Measurements from ENCODE around the gene ANKRD35.

Gene ANKRD35

GRCh38 chr1:145889722-145890121, 4.1 kb upstream of the ANKRD35 start:
- no peak for DNase-seq

GRCh38 chr1:145887631-145888030, 2.0 kb upstream of the ANKRD35 start:
- Histone ChIP-seq H2AFZ (ENCODE audit: low read length) (no peak overlapping the region), H3F3A (ENCODE audit: insufficient read depth, low read length) (no peaks in the 10 kb centered on the region), H4K20me1 (ENCODE audit: insufficient read depth, low read length) (no peaks in the 10 kb centered on the region), H3K4me2 (ENCODE audit: low read depth, low read length) (no peak overlapping the region), H3K9me3 (replicated peaks; ENCODE audit: insufficient read depth, low read length) (no peaks in the 10 kb centered on the region), H3K9me2 (replicated peaks; ENCODE audit: insufficient read depth, low read length) (no peaks in the 10 kb centered on the region), H3K9ac (ENCODE audit: low read length) (no peak overlapping the region), H3K4me3 (ENCODE audit: low read length) (no peak overlapping the region), H3K27me3 (replicated peaks; ENCODE audit: insufficient read depth, low read length) (peaks cover 21% of the 10 kb centered on the region), H3K27ac (ENCODE audit: low read length) (no peak overlapping the region), H3K4me1 (ENCODE audit: low read length) (0 out of 2 replicates have a peak, but pooled peaks cover 4% of the 10 kb centered on the region), H3K79me2 (ENCODE audit: low read length) (no peaks in the 10 kb centered on the region), H3K36me3 (replicated peaks; ENCODE audit: insufficient read depth, low read length) (no peaks in the 10 kb centered on the region)
- TF ChIP-seq EZH2phosphoT487 (IDR thresholded peaks at IDR 0.05; ENCODE audit: low read length), result no peak
- DNase-seq, result no peak

More at GRCh38 chr1:145889722-145890121, 4.1 kb upstream of the ANKRD35 start:
- H3K4me2 ChIP-seq (ENCODE audit: low read depth, low read length), result no peak overlapping the region
- 0 out of 2 replicates have a peak, but pooled peaks cover 4% of the 10 kb centered on the region for H3K4me1 ChIP-seq (ENCODE audit: low read length)
- H3K9ac ChIP-seq (ENCODE audit: low read length), result no peak overlapping the region
- no peaks in the 10 kb centered on the region for H3K9me3 ChIP-seq (replicated peaks; ENCODE audit: insufficient read depth, low read length)
- TF ChIP-seq EZH2phosphoT487 (IDR thresholded peaks at IDR 0.05; ENCODE audit: low read length), result no peak
- TF ChIP-seq CTCF (IDR thresholded peaks at IDR 0.05; ENCODE audit: low read length), result no peak
- no peak for TF ChIP-seq EZH2 (optimal IDR thresholded peaks at IDR 0.05; ENCODE audit: low read depth, low read length)
- no peak overlapping the region for H2AFZ ChIP-seq (ENCODE audit: low read length)
- H3K4me3 ChIP-seq (ENCODE audit: low read length), result no peak overlapping the region
- H3K79me2 ChIP-seq (ENCODE audit: low read length), result no peaks in the 10 kb centered on the region
- H3K27me3 ChIP-seq (replicated peaks; ENCODE audit: insufficient read depth, low read length), result peaks cover 7% of the 10 kb centered on the region
- H3K9me2 ChIP-seq (replicated peaks; ENCODE audit: insufficient read depth, low read length), result no peaks in the 10 kb centered on the region
- H4K20me1 ChIP-seq (ENCODE audit: insufficient read depth, low read length), result no peaks in the 10 kb centered on the region
- no peak overlapping the region for H3K27ac ChIP-seq (ENCODE audit: low read length)
- no peaks in the 10 kb centered on the region for H3F3A ChIP-seq (ENCODE audit: insufficient read depth, low read length)
- no peaks in the 10 kb centered on the region for H3K36me3 ChIP-seq (replicated peaks; ENCODE audit: insufficient read depth, low read length)

- Histone ChIP-seq H3K9ac (ENCODE audit: low read length) (no peak overlapping the region), H3K79me2 (ENCODE audit: low read length) (no peaks in the 10 kb centered on the region), H4K20me1 (ENCODE audit: insufficient read depth, low read length) (no peaks in the 10 kb centered on the region), H3K9me3 (replicated peaks; ENCODE audit: insufficient read depth, low read length) (no peaks in the 10 kb centered on the region), H3K36me3 (replicated peaks; ENCODE audit: insufficient read depth, low read length) (no peaks in the 10 kb centered on the region), H3F3A (ENCODE audit: insufficient read depth, low read length) (no peaks in the 10 kb centered on the region), H3K9me2 (replicated peaks; ENCODE audit: insufficient read depth, low read length) (no peaks in the 10 kb centered on the region), H3K27ac (ENCODE audit: low read length) (no peak overlapping the region), H3K4me2 (ENCODE audit: low read depth, low read length) (no peak overlapping the region), H3K4me3 (ENCODE audit: low read length) (no peak overlapping the region), H3K27me3 (replicated peaks; ENCODE audit: insufficient read depth, low read length) (peaks cover 21% of the 10 kb centered on the region), H3K4me1 (ENCODE audit: low read length) (0 out of 2 replicates have a peak, but pooled peaks cover 4% of the 10 kb centered on the region), H2AFZ (ENCODE audit: low read length) (no peak overlapping the region)
- no peak for TF ChIP-seq EZH2 (optimal IDR thresholded peaks at IDR 0.05; ENCODE audit: low read depth, low read length)
- TF ChIP-seq CTCF (IDR thresholded peaks at IDR 0.05; ENCODE audit: low read length), result no peak
- no peak for TF ChIP-seq EZH2phosphoT487 (IDR thresholded peaks at IDR 0.05; ENCODE audit: low read length)
- DNase-seq, result no peak
Observed at GRCh38 chr1:145886816-145887215, 1.1 kb upstream of the ANKRD35 start.

GRCh38 chr1:145886390-145886789, 724 bp upstream of the ANKRD35 start:
- Histone ChIP-seq H3K9me3 (replicated peaks; ENCODE audit: insufficient read depth, low read length) (no peaks in the 10 kb centered on the region), H4K20me1 (ENCODE audit: insufficient read depth, low read length) (no peaks in the 10 kb centered on the region), H3K36me3 (replicated peaks; ENCODE audit: insufficient read depth, low read length) (no peaks in the 10 kb centered on the region), H3K27me3 (replicated peaks; ENCODE audit: insufficient read depth, low read length) (peaks cover 21% of the 10 kb centered on the region), H3K9me2 (replicated peaks; ENCODE audit: insufficient read depth, low read length) (no peaks in the 10 kb centered on the region), H3K4me1 (ENCODE audit: low read length) (0 out of 2 replicates have a peak, but pooled peaks cover 4% of the 10 kb centered on the region), H3K9ac (ENCODE audit: low read length) (no peak overlapping the region), H2AFZ (ENCODE audit: low read length) (peak overlapping the region; percentile 77), H3K27ac (ENCODE audit: low read length) (no peak overlapping the region), H3K4me2 (ENCODE audit: low read depth, low read length) (peak overlapping the region; percentile 97), H3F3A (ENCODE audit: insufficient read depth, low read length) (no peaks in the 10 kb centered on the region), H3K79me2 (ENCODE audit: low read length) (no peaks in the 10 kb centered on the region), H3K4me3 (ENCODE audit: low read length) (peak overlapping the region; percentile 66)
- no peak for DNase-seq
- TF ChIP-seq EZH2 (optimal IDR thresholded peaks at IDR 0.05; ENCODE audit: low read depth, low read length) (no peak), EZH2phosphoT487 (IDR thresholded peaks at IDR 0.05; ENCODE audit: low read length) (no peak), CTCF (IDR thresholded peaks at IDR 0.05; ENCODE audit: low read length) (no peak)
